ENCODE data around the gene KDM3A. TPM values are rescaled to one million over a fixed set of nuclear protein-coding genes. Genes with fewer than 3 reads are reported as not detected.

Gene KDM3A
- total RNA-seq, 1 donor from 2014 or later: 70.0 TPM

DNA sequence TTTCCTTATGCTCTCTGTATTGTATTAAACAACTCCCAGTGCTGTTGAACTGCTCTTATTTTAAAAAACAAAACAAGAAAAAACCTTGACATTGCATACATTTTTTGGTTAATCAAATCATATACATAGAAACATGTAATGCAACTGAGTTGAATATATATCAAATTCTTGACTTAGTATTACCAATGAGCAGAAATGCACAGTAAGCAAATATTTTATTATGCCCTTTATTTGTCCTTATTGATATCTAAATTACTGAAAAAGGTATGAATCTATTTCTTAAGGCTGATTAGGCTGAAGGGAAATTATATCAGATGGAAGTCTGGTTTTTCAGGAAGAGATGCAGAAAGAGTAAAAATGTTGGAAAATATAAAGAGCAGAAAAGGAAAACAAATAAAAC, 6.9 kb upstream of the KDM3A start:
- intact Hi-C loops (cut with micrococcal nuclease): no loop called here

DNA sequence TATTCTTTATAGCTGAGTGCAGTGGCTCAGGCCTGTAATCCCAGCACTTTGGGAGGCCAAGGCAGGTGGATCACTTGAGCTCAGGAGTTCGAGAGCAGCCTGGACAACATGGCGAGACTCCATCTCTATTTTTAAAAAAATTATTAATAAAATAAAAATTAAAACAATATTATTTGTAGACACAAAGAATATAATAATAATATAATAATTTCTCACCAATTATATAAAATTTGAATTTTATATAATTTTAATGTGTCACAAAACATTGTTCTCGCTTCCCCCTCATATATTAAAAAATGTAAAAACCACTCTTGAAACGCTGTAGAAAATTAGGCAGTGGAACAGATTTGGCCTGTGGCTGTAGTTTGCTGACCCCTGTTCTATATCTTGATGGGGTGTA, 5.6 kb upstream of the KDM3A start:
- intact Hi-C loops (cut with micrococcal nuclease): no loop called here

DNA sequence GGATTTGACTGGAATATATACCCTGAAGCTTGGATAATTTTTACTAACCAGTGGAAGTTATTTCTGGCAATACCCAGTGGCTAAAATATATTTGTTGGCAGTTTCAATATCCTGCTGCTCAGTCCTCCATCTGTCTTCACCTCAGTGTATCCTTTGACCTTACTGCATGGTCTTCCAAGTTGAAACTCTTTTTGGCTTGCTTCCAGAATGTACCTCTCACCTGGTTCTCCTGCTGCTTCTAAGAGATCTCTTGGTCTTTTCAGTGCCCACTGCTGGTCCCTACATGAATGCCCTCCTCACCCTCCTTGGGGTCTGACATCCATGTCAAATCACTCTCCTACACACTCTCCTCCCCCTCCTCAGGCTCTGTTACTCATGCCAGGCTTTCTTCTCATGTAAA, 4.8 kb upstream of the KDM3A start:
- intact Hi-C loops (cut with micrococcal nuclease): no loop called here

DNA sequence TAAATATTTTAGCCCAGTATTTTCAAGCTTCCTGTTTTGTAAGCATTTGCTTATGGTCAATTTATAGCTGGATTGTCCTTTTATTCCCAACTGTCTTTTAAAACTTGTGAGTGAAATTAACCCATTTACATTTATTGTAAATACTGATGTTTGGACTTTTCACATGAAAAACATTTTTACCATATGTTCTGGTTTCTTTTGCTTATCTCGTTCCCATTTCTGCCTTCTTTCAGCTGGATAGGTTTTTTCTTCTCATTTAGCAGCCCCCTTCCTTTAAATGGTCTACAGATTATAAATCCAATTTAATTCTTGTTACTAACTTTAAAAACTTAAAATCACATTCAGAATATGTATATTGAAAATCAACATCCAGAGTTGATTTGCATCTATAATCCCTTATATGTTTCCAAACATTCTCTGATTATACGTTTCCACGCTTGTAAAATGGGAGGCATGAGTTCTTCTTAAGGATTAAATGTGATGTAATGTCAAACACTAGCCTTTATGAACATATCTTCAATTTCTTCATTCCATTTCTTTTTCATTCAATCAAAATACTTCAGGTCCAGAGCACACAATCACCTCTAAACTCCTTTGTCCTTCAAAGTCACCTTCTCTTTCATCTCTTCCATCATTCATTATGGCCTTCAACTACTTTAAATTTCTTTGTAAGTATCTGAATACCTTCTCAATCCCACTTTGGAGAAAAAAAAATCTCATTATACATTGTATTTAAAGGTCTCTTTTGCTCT, 1.1 kb upstream of the KDM3A start:
- intact Hi-C loops (cut with micrococcal nuclease): loop anchor here (1.0 to 10.0 kb wide), 7 partner anchors 29 to 838 kb away; partner anchors contain the start of genes CHMP3, PTCD3 and TMEM150A

DNA sequence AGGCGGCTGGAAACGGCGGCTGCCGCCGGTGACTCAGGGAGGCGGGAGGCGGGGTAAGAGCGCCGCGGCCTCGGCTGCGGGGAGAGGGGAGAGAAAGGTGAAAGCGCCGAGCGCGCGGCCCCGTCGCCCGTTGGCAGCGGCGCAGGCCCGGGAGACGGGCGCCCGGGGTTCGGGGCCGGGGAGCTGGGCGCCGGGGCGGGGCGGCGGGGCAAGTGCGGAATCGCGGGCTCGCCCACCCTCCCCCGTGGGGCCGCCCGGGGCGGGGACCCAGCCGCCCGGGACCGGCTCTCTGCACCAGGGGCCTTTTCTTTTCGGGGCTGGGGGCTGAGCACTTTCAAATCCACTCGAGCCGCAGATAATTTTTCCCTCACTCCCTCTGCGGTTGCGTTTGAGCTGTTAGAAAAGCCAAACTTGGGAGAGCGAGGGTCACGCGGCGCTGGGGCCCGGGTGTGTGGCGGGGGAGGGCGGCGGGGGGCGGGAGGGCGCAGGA, 266 bp downstream of the KDM3A start:
- intact Hi-C loops (cut with micrococcal nuclease): loop anchor here (2.0 to 10.0 kb wide), 6 partner anchors 27 to 839 kb away; partner anchors contain the start of genes PTCD3 and TMEM150A

DNA sequence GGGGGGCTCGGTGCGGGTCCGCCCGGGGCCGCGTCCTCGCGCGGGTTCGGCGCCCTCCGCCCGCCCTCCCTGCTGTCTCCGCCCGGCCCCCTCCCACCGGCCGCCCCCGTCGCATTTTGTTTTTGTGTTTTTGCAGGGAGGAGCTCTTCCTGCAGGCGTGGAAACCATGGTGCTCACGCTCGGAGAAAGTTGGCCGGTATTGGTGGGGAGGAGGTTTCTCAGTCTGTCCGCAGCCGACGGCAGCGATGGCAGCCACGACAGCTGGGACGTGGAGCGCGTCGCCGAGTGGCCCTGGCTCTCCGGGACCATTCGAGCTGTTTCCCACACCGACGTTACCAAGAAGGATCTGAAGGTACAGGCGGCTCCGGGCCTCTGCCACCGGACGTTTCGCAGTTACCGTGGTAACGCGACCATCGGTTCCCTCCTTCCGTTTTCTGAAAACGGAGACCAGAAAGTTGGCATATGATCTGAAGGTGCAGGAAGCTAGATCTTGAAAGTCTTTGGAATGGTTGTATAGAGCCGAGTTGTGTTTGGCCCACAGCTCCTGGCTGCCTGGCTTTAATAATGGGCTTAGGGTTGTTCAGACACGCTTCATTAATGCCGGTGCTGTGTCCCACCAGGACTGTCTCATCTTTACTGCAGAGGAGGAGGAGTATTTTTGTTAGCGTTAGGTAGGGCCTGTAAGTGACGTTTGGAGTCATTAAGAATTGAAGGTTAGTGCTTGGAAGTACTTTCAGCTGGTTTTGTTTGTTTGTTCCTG, 891 bp downstream of the KDM3A start:
- intact Hi-C loops (cut with micrococcal nuclease): loop anchor here (1.0 to 10.0 kb wide), 8 partner anchors 27 to 840 kb away; partner anchors contain the start of genes IMMT, PTCD3, RNF103 and TMEM150A

DNA sequence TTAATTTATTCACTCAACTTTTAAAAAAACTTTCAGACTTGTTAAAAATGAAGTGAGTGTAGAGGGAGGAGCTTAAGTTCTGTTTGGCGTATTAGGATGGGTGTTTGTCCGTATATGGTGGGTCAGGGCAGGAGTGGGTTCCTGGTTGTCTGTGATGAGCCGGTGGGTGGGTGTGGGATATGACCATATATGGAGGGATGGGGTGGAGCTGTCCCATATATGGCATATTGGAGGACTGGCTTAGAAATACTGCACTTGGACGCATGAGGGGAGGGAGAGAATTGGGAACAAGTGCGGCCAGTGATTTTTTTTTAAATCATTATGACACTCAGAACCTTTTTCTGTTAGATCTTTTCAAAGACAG, 1.5 kb downstream of the KDM3A start:
- intact Hi-C loops (cut with micrococcal nuclease): loop anchor here (1.0 to 10.0 kb wide), 6 partner anchors 40 to 840 kb away; partner anchors contain the start of genes IMMT, RNF103 and TMEM150A

DNA sequence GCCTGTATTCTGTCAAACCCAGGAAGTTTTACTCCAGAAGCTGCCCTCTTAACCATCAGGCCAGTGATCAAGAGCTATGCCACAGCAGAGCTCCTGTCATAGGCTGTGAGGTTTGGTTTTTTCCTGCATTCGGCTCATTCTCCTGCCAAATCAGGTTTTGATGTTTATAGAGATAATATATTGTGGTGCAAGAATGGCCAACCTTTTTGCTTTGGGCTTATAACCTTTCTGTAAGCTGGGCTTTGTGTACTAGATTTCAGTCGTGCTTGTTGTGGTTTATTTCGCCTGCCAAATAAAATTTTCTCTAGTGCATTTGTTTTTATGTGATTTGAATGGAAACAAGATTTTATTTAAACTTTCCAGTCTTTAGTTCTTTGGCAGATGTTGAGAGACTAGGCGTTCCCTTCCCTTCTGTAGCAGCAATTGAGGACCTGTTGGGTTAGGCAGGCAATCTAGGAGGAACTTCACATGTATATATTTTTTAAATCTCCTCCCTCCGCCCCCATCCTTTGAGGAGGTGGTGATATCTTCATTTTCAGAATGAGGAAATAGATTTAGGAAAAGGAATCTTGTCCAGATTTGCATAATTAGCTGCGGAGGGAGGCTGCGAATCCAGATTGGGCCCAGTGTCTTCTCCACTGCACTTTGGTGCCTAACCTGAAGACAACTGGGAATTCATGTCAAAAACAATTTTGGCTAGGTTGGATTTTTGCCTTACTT, 2.6 kb downstream of the KDM3A start:
- intact Hi-C loops (cut with micrococcal nuclease): loop anchor here (5.0 to 10.0 kb wide), 4 partner anchors 39 to 841 kb away; partner anchors contain the start of gene TMEM150A

DNA sequence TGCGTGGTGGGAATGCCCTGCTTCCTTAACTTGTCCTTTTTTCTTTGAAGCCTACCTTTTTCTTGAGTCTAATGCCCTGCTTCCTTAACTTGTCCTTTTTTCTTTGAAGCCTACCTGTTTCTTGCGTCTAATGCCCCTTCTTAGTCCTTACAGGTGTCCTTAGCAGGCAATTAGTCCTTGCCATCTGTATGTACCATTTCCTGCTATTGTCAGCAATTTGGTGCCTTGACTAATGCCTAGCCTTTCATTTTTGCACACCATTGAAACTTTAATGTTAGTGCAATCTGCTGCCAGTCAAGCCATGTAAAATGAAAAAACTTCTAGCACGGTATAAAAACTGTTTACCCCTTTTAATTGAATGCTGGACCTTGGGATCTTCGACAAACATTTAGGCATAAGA, 4.3 kb downstream of the KDM3A start:
- intact Hi-C loops (cut with micrococcal nuclease): loop anchor here (10.0 kb wide), 1 partner anchor 221 kb away; no protein-coding TSS in a partner anchor

DNA sequence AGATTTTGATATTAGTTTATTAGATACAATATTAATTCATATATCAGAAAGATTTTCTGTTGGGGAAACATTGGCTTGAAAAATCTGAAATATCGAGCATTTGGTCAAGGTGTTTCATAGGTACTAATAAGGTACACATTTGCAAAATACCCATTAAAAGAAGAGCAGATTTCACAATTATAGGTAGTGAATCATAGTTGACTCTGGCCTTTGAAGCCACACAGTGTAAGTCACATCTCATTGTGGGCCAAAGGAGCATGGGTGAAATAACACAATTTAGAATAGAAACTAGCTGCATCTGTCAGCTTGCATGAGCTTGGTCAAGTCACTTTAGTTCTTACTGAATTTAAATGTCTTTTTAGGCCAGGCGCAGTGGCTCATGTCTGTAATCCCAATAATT, 4.9 kb downstream of the KDM3A start:
- intact Hi-C loops (cut with micrococcal nuclease): loop anchor here (10.0 kb wide), 1 partner anchor 221 kb away; no protein-coding TSS in a partner anchor

DNA sequence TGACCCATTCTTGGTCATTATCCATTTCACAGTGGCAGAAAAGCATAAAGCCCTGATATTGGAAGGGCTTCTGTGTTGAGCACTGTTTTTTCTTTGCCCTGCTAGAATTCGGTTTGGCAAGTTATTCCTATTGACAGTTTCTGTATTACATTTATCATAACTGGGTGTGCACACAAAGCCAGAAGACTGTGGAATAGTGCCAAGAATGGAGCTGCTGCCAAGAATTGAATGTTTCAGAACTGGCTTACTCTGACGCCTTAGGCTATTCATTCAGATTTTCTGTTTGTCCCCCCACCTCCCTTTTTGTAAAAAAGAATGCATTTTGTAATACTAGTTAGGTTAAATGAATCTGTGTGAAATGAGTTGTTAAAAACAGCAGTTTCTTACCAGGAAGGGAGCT, 12.7 kb downstream of the KDM3A start:
- intact Hi-C loops (cut with micrococcal nuclease): no loop called here

DNA sequence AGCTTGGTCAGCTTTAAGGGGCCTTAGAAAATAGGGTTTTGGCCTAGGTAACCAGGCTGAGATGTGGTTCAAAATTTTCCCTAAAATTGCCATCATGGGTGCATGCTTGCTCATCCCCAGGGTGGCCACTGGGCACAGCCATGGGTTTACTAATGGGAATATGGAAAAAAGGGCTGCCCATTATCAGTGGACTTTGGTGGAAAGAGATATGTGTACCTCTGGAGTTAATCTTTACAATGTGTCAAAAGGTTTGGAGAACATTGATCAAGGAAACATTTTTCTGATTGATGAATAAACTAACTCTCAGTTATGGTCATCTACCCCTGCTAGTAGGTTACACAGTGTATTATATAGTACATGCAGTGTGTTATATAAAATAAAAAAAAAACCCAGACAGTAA, 13.1 kb downstream of the KDM3A start:
- intact Hi-C loops (cut with micrococcal nuclease): no loop called here

DNA sequence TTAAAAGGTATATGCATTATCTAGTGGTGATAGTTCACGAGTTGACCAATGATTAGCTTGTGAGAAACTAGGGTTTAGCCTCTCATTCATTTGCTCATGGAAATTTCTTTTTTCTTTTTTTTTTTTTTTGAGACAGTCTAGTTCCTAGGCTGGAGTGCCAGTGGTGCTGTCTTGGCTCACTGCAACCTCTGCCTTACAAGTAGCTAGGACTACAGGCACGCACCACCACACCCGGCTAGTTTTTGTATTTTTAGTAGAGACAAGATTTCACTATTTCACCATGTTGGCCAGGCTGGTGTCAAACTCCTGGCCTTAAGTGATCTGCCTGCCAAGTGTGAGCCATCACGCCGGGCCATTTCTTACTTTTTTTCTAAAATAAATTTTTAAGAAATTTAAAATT, 14.0 kb downstream of the KDM3A start:
- intact Hi-C loops (cut with micrococcal nuclease): no loop called here

DNA sequence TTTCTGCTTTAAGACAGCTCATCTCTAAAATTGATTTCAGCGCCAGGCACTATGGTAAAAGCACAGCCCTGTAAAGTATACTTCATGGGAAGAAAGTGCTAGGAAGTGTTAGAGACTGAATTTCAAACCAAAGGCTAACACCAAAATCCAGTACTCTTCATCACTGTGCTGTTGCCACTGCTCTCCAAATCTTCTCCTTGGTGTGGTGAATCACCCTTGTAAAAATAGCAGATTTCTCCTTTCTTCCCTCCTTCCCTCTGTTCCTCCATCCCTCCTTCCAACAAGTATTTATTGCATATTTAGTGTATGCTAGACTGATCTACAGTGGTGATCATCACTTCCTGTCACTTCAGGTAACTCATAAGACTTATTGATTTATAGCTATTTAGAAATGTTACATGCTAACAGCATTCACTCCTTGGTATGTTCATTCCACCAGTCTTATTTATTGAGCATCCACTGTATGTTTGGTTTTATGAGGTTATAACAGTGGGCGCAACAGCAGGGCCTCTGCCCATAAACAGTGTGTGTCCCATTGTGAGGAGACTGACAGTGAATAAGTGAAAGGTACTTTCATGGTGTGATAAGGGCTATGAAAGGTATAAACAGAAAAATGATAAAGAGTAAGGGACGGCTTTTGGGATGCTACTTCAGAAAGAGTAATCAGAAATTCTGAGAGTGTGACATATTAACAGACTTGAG, 20.0 kb downstream of the KDM3A start:
- intact Hi-C loops (cut with micrococcal nuclease): no loop called here

DNA sequence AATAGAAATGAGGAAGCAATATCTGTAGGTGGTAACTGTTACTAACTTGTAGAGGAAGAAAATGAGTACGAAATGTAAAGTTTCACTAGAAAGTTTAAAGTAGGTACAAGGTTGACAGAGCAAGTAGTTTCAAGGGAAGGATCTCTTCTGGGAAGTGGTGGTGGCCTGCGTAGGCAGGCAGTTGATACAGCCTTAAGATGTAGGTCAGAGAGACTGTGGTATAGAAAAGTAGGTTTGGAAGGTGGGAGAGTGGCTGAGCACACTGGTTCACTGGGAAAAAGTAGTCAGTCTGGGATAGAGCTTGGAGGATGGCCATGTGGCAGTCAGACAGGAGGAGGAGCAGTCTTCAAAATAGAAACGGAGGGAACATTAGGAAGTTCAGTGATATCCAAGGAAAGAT, 23.5 kb downstream of the KDM3A start:
- intact Hi-C loops (cut with micrococcal nuclease): no loop called here

DNA sequence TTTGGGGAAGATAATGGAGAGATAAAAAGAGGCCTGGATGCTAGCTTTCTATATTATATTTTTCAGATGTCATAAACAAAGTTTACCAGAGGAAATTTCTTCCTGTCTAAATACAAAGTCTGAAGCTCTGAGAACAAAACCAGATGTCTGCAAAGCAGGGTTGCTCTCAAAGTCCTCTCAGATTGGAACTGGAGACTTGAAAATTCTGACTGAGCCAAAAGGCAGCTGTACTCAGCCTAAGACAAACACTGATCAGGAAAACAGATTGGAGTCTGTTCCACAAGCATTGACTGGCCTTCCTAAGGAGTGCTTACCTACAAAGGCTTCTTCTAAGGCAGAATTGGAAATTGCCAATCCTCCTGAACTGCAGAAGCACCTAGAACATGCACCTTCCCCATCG, 25.1 kb downstream of the KDM3A start:
- intact Hi-C loops (cut with micrococcal nuclease): no loop called here

DNA sequence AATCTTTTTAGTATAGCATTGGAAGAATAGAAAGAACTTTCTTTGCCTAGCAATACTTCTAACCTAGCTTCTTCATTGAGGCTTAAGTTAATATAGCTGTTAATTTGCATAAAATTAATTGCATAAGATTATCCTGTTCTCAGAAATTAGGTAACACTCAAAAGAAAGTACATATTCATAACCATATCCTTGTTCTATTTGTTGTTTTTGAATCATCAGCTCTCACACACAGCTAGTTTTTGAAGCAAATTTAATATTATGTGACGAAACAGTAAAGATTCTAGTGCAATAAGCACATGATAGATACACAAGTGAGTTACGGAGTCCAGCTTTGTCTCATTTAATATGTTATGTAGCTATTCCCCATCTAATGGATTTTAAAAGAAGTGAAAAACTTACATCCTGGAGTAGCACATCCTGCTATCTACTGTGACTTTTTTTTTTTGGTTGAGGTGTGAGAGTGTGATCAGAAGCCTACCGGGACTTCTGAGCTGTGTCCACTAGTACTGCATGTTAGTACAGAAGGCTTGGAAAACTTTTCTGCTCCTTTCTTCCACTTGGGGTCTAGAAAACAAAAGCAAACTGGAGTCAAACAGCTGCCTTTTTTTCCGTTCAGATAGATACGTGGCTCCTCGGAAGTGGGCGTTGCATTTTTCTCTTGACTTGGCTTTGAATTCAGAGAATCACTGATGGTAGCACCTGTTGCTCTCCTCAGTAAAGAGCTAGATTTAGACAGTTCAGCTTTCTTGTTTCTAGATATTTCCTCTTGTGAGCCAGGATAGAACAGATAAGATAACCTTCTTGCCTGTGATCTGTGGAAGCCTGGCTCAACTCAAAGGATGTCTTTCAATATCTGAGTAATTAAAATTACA, 27.2 kb downstream of the KDM3A start:
- intact Hi-C loops (cut with micrococcal nuclease): loop anchor here (2.0 kb wide), 1 partner anchor 28 kb away; the partner anchor contains the start of gene KDM3A

DNA sequence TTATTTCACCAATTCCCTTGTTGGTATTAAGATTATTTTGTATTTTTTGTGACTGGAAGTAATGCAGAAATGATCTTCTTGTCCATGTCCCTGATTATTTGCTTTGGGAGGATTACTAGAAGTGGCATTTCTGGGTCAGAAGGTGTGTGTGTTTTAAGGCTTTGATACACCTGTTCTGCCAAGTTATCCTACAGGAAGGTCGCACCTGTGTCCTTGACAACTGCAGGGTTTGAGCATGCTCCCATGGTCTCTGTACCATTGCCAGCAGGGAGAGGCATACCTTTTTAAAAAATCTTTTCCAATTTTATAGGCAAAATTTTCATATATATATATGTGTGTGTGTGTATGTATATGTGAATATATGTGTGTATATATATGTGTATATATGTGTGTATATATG, 29.7 kb downstream of the KDM3A start:
- intact Hi-C loops (cut with micrococcal nuclease): no loop called here

DNA sequence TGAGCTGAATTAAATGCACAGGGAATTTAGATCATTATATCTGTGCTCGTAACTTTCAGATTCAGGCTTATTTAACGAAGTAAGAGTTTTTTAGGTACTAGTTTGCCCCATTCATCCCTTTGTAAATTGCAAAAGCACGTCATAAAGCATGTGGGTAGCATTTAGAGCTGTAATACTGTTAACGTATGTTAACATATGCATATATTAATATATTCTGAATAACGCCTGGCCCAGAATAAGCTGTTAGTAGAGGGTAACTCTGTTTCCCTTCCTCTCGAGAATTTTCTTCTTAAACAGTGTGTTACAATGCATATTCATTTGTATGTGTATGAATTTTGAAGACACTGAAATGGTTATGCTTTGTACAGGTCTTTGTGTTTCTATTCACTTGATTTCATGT, 30.5 kb downstream of the KDM3A start:
- intact Hi-C loops (cut with micrococcal nuclease): no loop called here

DNA sequence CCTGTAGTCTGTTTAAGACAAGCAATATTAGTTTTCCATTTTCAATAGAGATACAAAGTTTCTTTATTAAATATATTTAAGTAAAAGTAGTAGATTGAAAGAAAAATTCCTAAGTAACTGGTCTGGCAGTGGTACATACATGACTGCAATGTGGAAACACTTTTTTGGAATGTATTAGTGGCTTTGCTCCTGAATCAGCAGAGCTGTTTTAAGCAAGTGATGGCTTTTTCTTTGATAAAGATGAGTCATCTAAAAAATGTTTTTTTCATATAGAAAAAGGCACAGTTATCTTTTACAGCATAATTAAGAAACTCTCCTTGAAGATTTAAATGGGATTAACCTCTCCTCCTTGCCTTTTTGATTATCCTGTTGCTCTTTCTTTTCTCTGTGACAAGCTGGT, 34.9 kb downstream of the KDM3A start:
- intact Hi-C loops (cut with micrococcal nuclease): no loop called here
